Effector memory CD8-positive, alpha-beta T cell (primary cell): Measurements from ENCODE around the gene ZP3.
A peak's percentile ranks its signal among the peaks of the same experiment; 100 is the strongest.
"Not testable (repeated sequence)": the region's sequence is repeated elsewhere in the genome, so short reads cannot be mapped to it uniquely, and the experiment has no call there.

Experiments used
- ATAC-seq: fragments of 150-1000 bp; cut with Tn5 transposase; replicated peaks from 2 replicates; pipeline ENCODE4 v1.10.0; 2021; ENCODE audit warnings: mild to moderate bottlenecking, moderate library complexity
- DNase-seq, 3 experiments: peaks; one replicate each; pipeline ENCODE4 v3.0.0; 2021
- H3K27ac Mint-ChIP-seq, 2 donors: one replicate each; pipeline ENCODE4 v1.8.0; 2022; ENCODE audit warnings: mild to moderate bottlenecking in 2 of 2, mixed read lengths in 2 of 2, moderate library complexity in 2 of 2
- H3K27me3 Mint-ChIP-seq, 2 donors: one replicate each; pipeline ENCODE4 v1.8.0; 2022; ENCODE audit warnings: mixed read lengths in 2 of 2
- H3K36me3 Mint-ChIP-seq: one replicate; pipeline ENCODE4 v1.8.0; 2022; ENCODE audit warnings: mild to moderate bottlenecking, moderate library complexity, mixed read lengths; ENCODE audit not compliant: insufficient read depth
- H3K4me1 Mint-ChIP-seq, 2 donors: one replicate each; pipeline ENCODE4 v1.8.0; 2022; ENCODE audit warnings: low read depth in 2 of 2, mixed read lengths in 2 of 2
- H3K4me3 Mint-ChIP-seq, 2 donors: one replicate each; pipeline ENCODE4 v1.8.0; 2022; ENCODE audit warnings: mild to moderate bottlenecking in 2 of 2, mixed read lengths in 2 of 2, moderate library complexity in 2 of 2
- H3K9me3 Mint-ChIP-seq, 2 donors: one replicate each; pipeline ENCODE4 v1.8.0; 2022; ENCODE audit warnings: mixed read lengths in 2 of 2

The ZP3 gene

GRCh38 chr7:76395605-76395964, 29.2 kb upstream of the ZP3 start:
- H3K4me1 Mint-ChIP-seq, DNase-seq, H3K9me3 Mint-ChIP-seq, H3K4me3 Mint-ChIP-seq, H3K27me3 Mint-ChIP-seq, H3K36me3 Mint-ChIP-seq, H3K27ac Mint-ChIP-seq, ATAC-seq: not testable (repeated sequence)

- ATAC-seq (no peak), DNase-seq (no peak)
- H3K9me3 Mint-ChIP-seq: no peaks in the 10 kb centered on the region
- H3K27ac Mint-ChIP-seq: no peak overlapping the region
- H3K4me3 Mint-ChIP-seq: peak overlapping the region in 1 of 2 donors; percentile 74
- peaks cover 2% of the 10 kb centered on the region for H3K36me3 Mint-ChIP-seq
- H3K4me1 Mint-ChIP-seq: peaks cover 8 to 9% of the 10 kb centered on the region in 2 donors
- H3K27me3 Mint-ChIP-seq: no peaks in the 10 kb centered on the region
Measured at GRCh38 chr7:76395965-76396726, 28.6 kb upstream of the ZP3 start.

- no peak for ATAC-seq
- Mint-ChIP-seq H3K36me3 (peaks cover 2% of the 10 kb centered on the region), H3K4me1 (peaks cover 8 to 9% of the 10 kb centered on the region in 2 donors), H3K27me3 (no peaks in the 10 kb centered on the region), H3K4me3 (peak overlapping the region; percentile 73 to 74), H3K27ac (no peak overlapping the region), H3K9me3 (no peaks in the 10 kb centered on the region)
- no peak for DNase-seq
Measured at GRCh38 chr7:76396864-76397263, 27.9 kb upstream of the ZP3 start.

- H3K4me3 Mint-ChIP-seq: peak overlapping the region; percentile 73 to 74
- H3K27me3 Mint-ChIP-seq: no peaks in the 10 kb centered on the region
- H3K27ac Mint-ChIP-seq: peak overlapping the region in 1 of 2 donors; percentile 5
- ATAC-seq (peak; percentile 55), DNase-seq (peak; percentile 60 to 68 (median 65))
- peaks cover 7 to 8% of the 10 kb centered on the region in 2 donors for H3K4me1 Mint-ChIP-seq
- H3K9me3 Mint-ChIP-seq: no peaks in the 10 kb centered on the region
- peaks cover 2% of the 10 kb centered on the region for H3K36me3 Mint-ChIP-seq
Measured at GRCh38 chr7:76397409-76398183, 27.2 kb upstream of the ZP3 start.

GRCh38 chr7:76400248-76400647, 24.5 kb upstream of the ZP3 start:
- H3K4me1 Mint-ChIP-seq: peaks cover 4 to 5% of the 10 kb centered on the region in 2 donors

GRCh38 chr7:76403097-76403496, 21.7 kb upstream of the ZP3 start:
- ATAC-seq, H3K27me3 Mint-ChIP-seq, H3K27ac Mint-ChIP-seq: not testable (repeated sequence)

More at GRCh38 chr7:76400248-76400647, 24.5 kb upstream of the ZP3 start:
- Mint-ChIP-seq H3K9me3 (no peaks in the 10 kb centered on the region), H3K27ac (no peak overlapping the region), H3K27me3 (no peaks in the 10 kb centered on the region), H3K36me3 (no peaks in the 10 kb centered on the region), H3K4me3 (no peak overlapping the region)
- ATAC-seq (no peak), DNase-seq (no peak)

GRCh38 chr7:76403780-76404494, 20.8 kb upstream of the ZP3 start:
- ATAC-seq: no peak

More at GRCh38 chr7:76403097-76403496, 21.7 kb upstream of the ZP3 start:
- H3K4me3 Mint-ChIP-seq, H3K36me3 Mint-ChIP-seq, H3K4me1 Mint-ChIP-seq, H3K9me3 Mint-ChIP-seq, DNase-seq: not testable (repeated sequence)

GRCh38 chr7:76405738-76406137, 19.0 kb upstream of the ZP3 start:
- peaks cover 0 to 10% of the 10 kb centered on the region in 2 donors for H3K27me3 Mint-ChIP-seq
- no peaks in the 10 kb centered on the region for H3K4me1 Mint-ChIP-seq
- no peaks in the 10 kb centered on the region for H3K9me3 Mint-ChIP-seq
- no peak overlapping the region for H3K4me3 Mint-ChIP-seq
- DNase-seq: no peak
- no peaks in the 10 kb centered on the region for H3K36me3 Mint-ChIP-seq
- no peak overlapping the region for H3K27ac Mint-ChIP-seq
- no peak for ATAC-seq

More at GRCh38 chr7:76403780-76404494, 20.8 kb upstream of the ZP3 start:
- H3K36me3 Mint-ChIP-seq: no peaks in the 10 kb centered on the region
- no peaks in the 10 kb centered on the region for H3K9me3 Mint-ChIP-seq
- DNase-seq: no peak
- no peak overlapping the region for H3K4me3 Mint-ChIP-seq
- H3K4me1 Mint-ChIP-seq: no peaks in the 10 kb centered on the region
- H3K27ac Mint-ChIP-seq: no peak overlapping the region
- H3K27me3 Mint-ChIP-seq: peaks cover 0 to 8% of the 10 kb centered on the region in 2 donors

- Mint-ChIP-seq H3K4me1 (no peaks in the 10 kb centered on the region), H3K36me3 (no peaks in the 10 kb centered on the region), H3K4me3 (no peak overlapping the region), H3K9me3 (no peaks in the 10 kb centered on the region), H3K27ac (no peak overlapping the region), H3K27me3 (peaks cover 9 to 22% of the 10 kb centered on the region in 2 donors)
- DNase-seq (no peak), ATAC-seq (no peak)
Measured at GRCh38 chr7:76407718-76408117, 17.0 kb upstream of the ZP3 start.

GRCh38 chr7:76408121-76408560, 16.6 kb upstream of the ZP3 start:
- peaks cover 9 to 22% of the 10 kb centered on the region in 2 donors for H3K27me3 Mint-ChIP-seq
- no peaks in the 10 kb centered on the region for H3K4me1 Mint-ChIP-seq
- no peak for ATAC-seq
- no peaks in the 10 kb centered on the region for H3K9me3 Mint-ChIP-seq
- no peak overlapping the region for H3K27ac Mint-ChIP-seq
- H3K4me3 Mint-ChIP-seq: no peak overlapping the region
- H3K36me3 Mint-ChIP-seq: no peaks in the 10 kb centered on the region
- no peak for DNase-seq

GRCh38 chr7:76409537-76409936, 15.2 kb upstream of the ZP3 start, which contains the start of gene SSC4D:
TSS of gene SSC4D (minus strand) at chr7:76409697. CDS start at chr7:76404439, 5,258 bp downstream.
- ATAC-seq: no peak
- no peaks in the 10 kb centered on the region for H3K36me3 Mint-ChIP-seq
- no peaks in the 10 kb centered on the region for H3K9me3 Mint-ChIP-seq
- H3K27me3 Mint-ChIP-seq: peaks cover 9 to 22% of the 10 kb centered on the region in 2 donors
- no peak for DNase-seq
- H3K27ac Mint-ChIP-seq: no peak within 1 kb of the TSS
- no peak within 1 kb of the TSS for H3K4me3 Mint-ChIP-seq
- no peaks in the 10 kb centered on the region for H3K4me1 Mint-ChIP-seq

- Mint-ChIP-seq H3K4me1 (no peaks in the 10 kb centered on the region), H3K4me3 (no peak overlapping the region), H3K27ac (no peak overlapping the region), H3K36me3 (no peaks in the 10 kb centered on the region), H3K9me3 (no peaks in the 10 kb centered on the region), H3K27me3 (peaks cover 9 to 22% of the 10 kb centered on the region in 2 donors)
- ATAC-seq (no peak), DNase-seq (no peak)
Measured at GRCh38 chr7:76411626-76412025, 13.1 kb upstream of the ZP3 start.

- Mint-ChIP-seq H3K4me1 (no peaks in the 10 kb centered on the region), H3K27ac (no peak overlapping the region), H3K4me3 (no peak overlapping the region), H3K9me3 (no peaks in the 10 kb centered on the region), H3K27me3 (peaks cover 9 to 22% of the 10 kb centered on the region in 2 donors), H3K36me3 (no peaks in the 10 kb centered on the region)
- DNase-seq (no peak), ATAC-seq (no peak)
Measured at GRCh38 chr7:76412249-76412648, 12.5 kb upstream of the ZP3 start.
